DMS114 treated with DMSO at 0.1 percent for 48 hours (cell line): ENCODE results near the gene MYL5.
"Not testable (repeated sequence)": the region's sequence is repeated elsewhere in the genome, so short reads cannot be mapped to it uniquely, and the experiment has no call there.

Experiments used
- DNase-seq: peaks from one replicate; lab custom pipeline; 2025; ENCODE audit not compliant: unreplicated experiment; lab: John Stamatoyannopoulos, UW

MYL5 gene

GRCh38 chr4:635851-636627, 38.3 kb upstream of the MYL5 start:
- DNase-seq = no peak

- DNase-seq = no peak
These were observed 37.6 kb upstream of the MYL5 start for GRCh38 chr4:636628-637159.

GRCh38 chr4:637536-638280, 36.6 kb upstream of the MYL5 start:
- no peak for DNase-seq

GRCh38 chr4:642366-642765, 32.0 kb upstream of the MYL5 start:
- not testable (repeated sequence) for DNase-seq

GRCh38 chr4:646460-646859, 27.9 kb upstream of the MYL5 start:
- DNase-seq = no peak

GRCh38 chr4:647481-647880, 26.9 kb upstream of the MYL5 start:
- DNase-seq = no peak

GRCh38 chr4:648579-649292, 25.6 kb upstream of the MYL5 start:
- DNase-seq = no peak

- no peak for DNase-seq
These were observed 25.1 kb upstream of the MYL5 start for GRCh38 chr4:649293-649625.

- DNase-seq = no peak
These were observed 24.5 kb upstream of the MYL5 start for GRCh38 chr4:649751-650310.

GRCh38 chr4:650461-650860, 23.9 kb upstream of the MYL5 start:
- no peak for DNase-seq

GRCh38 chr4:650951-651883, 23.1 kb upstream of the MYL5 start:
- no peak for DNase-seq

- no peak for DNase-seq
These were observed 22.3 kb upstream of the MYL5 start for GRCh38 chr4:651884-652642.

- no peak for DNase-seq
These were observed 21.1 kb upstream of the MYL5 start for GRCh38 chr4:653080-653821.

GRCh38 chr4:653831-654502, 20.4 kb upstream of the MYL5 start:
- DNase-seq = no peak

- no peak for DNase-seq
These were observed 19.9 kb upstream of the MYL5 start for GRCh38 chr4:654503-654845.

GRCh38 chr4:654871-655463, 19.4 kb upstream of the MYL5 start:
- DNase-seq = no peak

GRCh38 chr4:655464-656151, 18.7 kb upstream of the MYL5 start:
- DNase-seq = no peak
